Sigmoid colon (tissue), 7 donors: Measurements from ENCODE around the gene SAPCD1. TPM values are rescaled to one million over a fixed set of nuclear protein-coding genes. Genes with fewer than 3 reads are reported as not detected.

Source experiments
- DNase-seq: peaks from one replicate; pipeline ENCODE4 v3.0.0-alpha.2; 2019
- H3K27ac ChIP-seq, 4 donors: fragments of 200-600 bp; sonication (generic); one replicate each; pipeline ENCODE4 v1.5.1; 2016 to 2019; ENCODE audit warnings: mild to moderate bottlenecking in 1 of 4
- H3K27me3 ChIP-seq, 3 donors: fragments of 200-600 bp; sonication (generic); one replicate each; pipeline ENCODE4 v1.5.1; 2019; ENCODE audit warnings: mild to moderate bottlenecking in 1 of 3
- H3K36me3 ChIP-seq, 4 donors: fragments of 200-600 bp; sonication (generic); one replicate each; pipeline ENCODE4 v1.5.1; 2016 to 2019
- H3K4me1 ChIP-seq, 4 donors: fragments of 200-600 bp; sonication (generic); one replicate each; pipeline ENCODE4 v1.5.1; 2017 to 2019
- H3K4me3 ChIP-seq, 4 donors: fragments of 200-600 bp; sonication (generic); one replicate each; pipeline ENCODE4 v1.5.1; 2017 to 2019; ENCODE audit warnings: mild to moderate bottlenecking in 2 of 4, moderate library complexity in 1 of 4
- H3K9me3 ChIP-seq, 4 donors: fragments of 200-600 bp in 3 of 4; sonication (generic) in 3 of 4; one replicate each; pipeline versions ENCODE4 v1.5.1 to v1.6.1; 2013 to 2019
- EP300 ChIP-seq, 4 donors: sonication (generic); formaldehyde crosslinking; IDR thresholded peaks; one replicate each; pipeline ENCODE4 v1.6.1; 2017; ENCODE audit warnings: antibody characterized with exemption in 4 of 4
- POLR2A ChIP-seq, 2 donors: fragments of 450-650 bp; IDR thresholded peaks; one replicate each; pipeline ENCODE4 v1.6.1; 2016; ENCODE audit warnings: antibody characterized with exemption in 2 of 2, mild to moderate bottlenecking in 2 of 2, moderate library complexity in 2 of 2
- POLR2AphosphoS5 ChIP-seq, 4 donors: sonication (generic); formaldehyde crosslinking; IDR thresholded peaks; one replicate each; pipeline ENCODE4 v1.6.1; 2017; ENCODE audit warnings: antibody characterized with exemption in 4 of 4
- WGBS, 2 donors: extraction: QIAGEN DNeasy Blood & Tissue Kit; methylation state at CpG; one replicate each; pipeline ENCODE4 v1.1.7; 2013; 5-methylcytosine and 5-hydroxymethylcytosine counted together
- intact Hi-C: fragments of 100-400 bp; cut with DNase I; formaldehyde crosslinking; loops from one replicate; pipeline ENCODE4 v1.15.1; 2023
- polyA plus RNA-seq, 3 donors: library from polyadenylated mRNA; stranded (reverse); fragments of 200-250 nt; gene quantifications; one replicate each; pipeline ENCODE4 v1.2.3, GENCODE V29; 2013
- total RNA-seq, 4 donors: library from RNA; depleted of rRNA; stranded (reverse); fragments of >200 nt; gene quantifications; one replicate each; pipeline ENCODE4 v1.1.0, GENCODE V29; 2016
- TF ChIP-seq, protein P1 (sequence below), 4 experiments: fragments of 450-650 bp in 3 of 4; fragments of 200-600 bp in 1 of 4; IDR thresholded peaks; one replicate each; pipeline ENCODE4 v1.5.1; 2016 to 2019; ENCODE audit warnings: antibody characterized with exemption in 4 of 4, mild to moderate bottlenecking in 3 of 4, moderate library complexity in 2 of 4
- donor health status: healthy with polysubstance abuse.
- donor health status: Bipolar disorder and iron deficiency.
- donor health status: healthy.

The SAPCD1 gene
- total and polyA plus RNA-seq, 7 donors, result 1.2 to 8.7 (median 4.2) TPM; not detected in 2

DNA sequence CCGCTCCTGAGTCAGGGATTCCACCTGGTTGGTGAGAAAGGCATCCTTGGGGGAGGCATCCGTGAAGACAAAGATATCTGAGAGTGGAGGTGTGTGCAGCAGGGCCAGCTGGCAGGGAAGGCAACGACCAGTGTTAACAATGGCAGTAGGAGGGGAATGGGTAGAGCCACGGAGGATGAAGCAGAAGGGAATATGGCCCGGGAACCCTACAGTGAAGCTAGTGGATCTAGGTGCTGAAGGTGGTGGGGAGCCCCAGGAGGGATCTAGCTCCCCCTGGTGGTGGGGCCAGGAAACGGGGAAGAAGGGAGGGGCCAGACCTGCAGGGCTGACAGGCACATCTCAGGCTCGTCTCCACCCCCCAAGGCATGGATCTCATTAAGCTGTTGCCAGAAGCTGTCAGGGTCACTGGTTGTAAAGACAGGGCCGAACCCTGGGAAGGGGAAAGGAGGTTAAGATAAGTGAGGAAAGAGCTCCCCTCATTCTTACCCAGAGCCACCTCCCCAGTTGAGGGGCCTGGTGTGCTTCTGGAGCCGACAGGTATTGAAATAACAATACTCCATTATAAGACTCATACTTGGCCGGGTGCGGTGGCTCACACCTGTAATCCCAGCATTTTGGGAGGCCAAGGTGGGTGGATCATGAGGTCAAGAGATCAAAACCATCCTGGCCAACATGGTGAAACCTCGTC is 7.4 kb downstream of the SAPCD1 start:
- intact Hi-C loops, result loop anchor here (1.0 kb wide), 1 partner anchor 90 kb away; no protein-coding TSS in a partner anchor
- WGBS, 2 donors, result 27 to 56% methylated on average over 12 of the region's 12 CpGs
- Histone ChIP-seq H3K9me3 (no peaks in the 10 kb centered on the region), H3K4me1 (peaks cover 0 to 10% (median 7%) of the 10 kb centered on the region in 4 donors), H3K36me3 (no peaks in the 10 kb centered on the region), H3K27ac (no peak overlapping the region), H3K27me3 (peaks cover 0 to 14% (median 3%) of the 10 kb centered on the region in 3 donors), H3K4me3 (no peak overlapping the region)
- peak; percentile 80 for DNase-seq
- TF ChIP-seq POLR2A (IDR thresholded peaks at IDR 0.05) (no peak), POLR2AphosphoS5 (IDR thresholded peaks at IDR 0.05) (no peak), EP300 (IDR thresholded peaks at IDR 0.05) (no peak)
- TF ChIP-seq, protein P1, sequence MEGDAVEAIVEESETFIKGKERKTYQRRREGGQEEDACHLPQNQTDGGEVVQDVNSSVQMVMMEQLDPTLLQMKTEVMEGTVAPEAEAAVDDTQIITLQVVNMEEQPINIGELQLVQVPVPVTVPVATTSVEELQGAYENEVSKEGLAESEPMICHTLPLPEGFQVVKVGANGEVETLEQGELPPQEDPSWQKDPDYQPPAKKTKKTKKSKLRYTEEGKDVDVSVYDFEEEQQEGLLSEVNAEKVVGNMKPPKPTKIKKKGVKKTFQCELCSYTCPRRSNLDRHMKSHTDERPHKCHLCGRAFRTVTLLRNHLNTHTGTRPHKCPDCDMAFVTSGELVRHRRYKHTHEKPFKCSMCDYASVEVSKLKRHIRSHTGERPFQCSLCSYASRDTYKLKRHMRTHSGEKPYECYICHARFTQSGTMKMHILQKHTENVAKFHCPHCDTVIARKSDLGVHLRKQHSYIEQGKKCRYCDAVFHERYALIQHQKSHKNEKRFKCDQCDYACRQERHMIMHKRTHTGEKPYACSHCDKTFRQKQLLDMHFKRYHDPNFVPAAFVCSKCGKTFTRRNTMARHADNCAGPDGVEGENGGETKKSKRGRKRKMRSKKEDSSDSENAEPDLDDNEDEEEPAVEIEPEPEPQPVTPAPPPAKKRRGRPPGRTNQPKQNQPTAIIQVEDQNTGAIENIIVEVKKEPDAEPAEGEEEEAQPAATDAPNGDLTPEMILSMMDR (IDR thresholded peaks at IDR 0.05), result peak; percentile 32 to 83 (median 70)

- H3K27ac ChIP-seq, result no peak overlapping the region
- H3K4me3 ChIP-seq, result no peak overlapping the region
- DNase-seq, result no peak
- no peaks in the 10 kb centered on the region for H3K9me3 ChIP-seq
- H3K36me3 ChIP-seq, result no peaks in the 10 kb centered on the region
- peaks cover 0 to 9% (median under 1%) of the 10 kb centered on the region in 3 donors for H3K27me3 ChIP-seq
- 30 to 69% methylated on average over 2 of the region's 2 CpGs for WGBS, 2 donors
- TF ChIP-seq POLR2AphosphoS5 (IDR thresholded peaks at IDR 0.05), result no peak
- no peak for TF ChIP-seq EP300 (IDR thresholded peaks at IDR 0.05)
- TF ChIP-seq, protein P1 (IDR thresholded peaks at IDR 0.05), result no peak
- TF ChIP-seq POLR2A (IDR thresholded peaks at IDR 0.05), result no peak
- H3K4me1 ChIP-seq, result peaks cover 0 to 9% (median 7%) of the 10 kb centered on the region in 4 donors
- intact Hi-C loops, result no loop called here
These were observed 8.4 kb downstream of the SAPCD1 start for GRCh38 chr6:31770860-31771259.

DNA sequence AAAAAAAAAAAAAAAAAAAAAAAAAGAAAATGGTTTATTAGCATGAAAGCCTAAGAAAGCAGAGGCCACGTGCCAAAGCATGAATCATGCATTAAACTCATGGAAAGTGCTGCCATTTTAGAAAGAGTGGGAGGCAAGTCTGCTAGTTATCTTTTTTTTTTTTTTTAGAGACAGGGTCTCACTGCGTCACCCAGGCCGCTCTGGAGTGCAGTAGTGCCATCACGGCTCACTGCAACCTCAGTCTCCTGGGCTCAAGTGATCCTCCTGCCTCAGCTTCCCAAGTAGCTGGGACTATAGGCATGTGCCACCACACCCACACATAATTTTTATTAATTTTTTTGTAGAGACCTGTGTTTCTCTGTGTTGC is 9.5 kb downstream of the SAPCD1 start:
- 67 to 74% methylated on average over 4 of the region's 4 CpGs for WGBS, 2 donors
- TF ChIP-seq POLR2AphosphoS5 (IDR thresholded peaks at IDR 0.05) (no peak), EP300 (IDR thresholded peaks at IDR 0.05) (no peak), POLR2A (IDR thresholded peaks at IDR 0.05) (no peak)
- TF ChIP-seq, protein P1 (IDR thresholded peaks at IDR 0.05), result no peak
- no peaks in the 10 kb centered on the region for H3K9me3 ChIP-seq
- DNase-seq, result no peak
- no peak overlapping the region for H3K4me3 ChIP-seq
- H3K27ac ChIP-seq, result no peak overlapping the region
- H3K4me1 ChIP-seq, result peaks cover 0 to 6% (median 4%) of the 10 kb centered on the region in 4 donors
- no peaks in the 10 kb centered on the region for H3K36me3 ChIP-seq
- H3K27me3 ChIP-seq, result no peaks in the 10 kb centered on the region
- intact Hi-C loops, result no loop called here

DNA sequence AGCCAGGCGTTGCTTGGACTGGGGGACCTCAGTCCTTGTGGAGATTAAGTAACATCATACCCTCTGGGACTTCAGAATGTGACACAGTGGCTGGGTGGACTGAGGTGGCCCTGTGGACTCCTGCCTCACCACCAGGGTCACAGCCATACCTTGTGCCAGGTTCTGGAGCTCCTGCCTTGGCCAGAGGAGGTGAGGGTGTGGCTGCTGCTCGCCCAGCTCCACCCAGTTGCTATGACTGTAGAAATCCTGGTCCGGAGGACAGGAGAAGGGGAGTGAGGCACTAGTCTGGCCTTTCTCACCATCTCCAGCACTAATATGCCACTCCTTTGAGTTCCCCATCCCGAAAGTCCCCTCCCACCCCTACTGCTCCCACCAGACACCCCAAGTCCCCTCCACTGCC is 12.7 kb downstream of the SAPCD1 start:
- no peak overlapping the region for H3K27ac ChIP-seq
- H3K27me3 ChIP-seq, result no peaks in the 10 kb centered on the region
- no peak overlapping the region for H3K4me3 ChIP-seq
- no peaks in the 10 kb centered on the region for H3K9me3 ChIP-seq
- peaks cover 0 to 10% (median 10%) of the 10 kb centered on the region in 4 donors for H3K4me1 ChIP-seq
- WGBS, 2 donors, result 25 to 78% methylated on average over 4 of the region's 4 CpGs
- no peak for DNase-seq
- H3K36me3 ChIP-seq, result peaks cover 0 to 18% (median 16%) of the 10 kb centered on the region in 4 donors
- intact Hi-C loops, result no loop called here
- TF ChIP-seq POLR2A (IDR thresholded peaks at IDR 0.05) (no peak), POLR2AphosphoS5 (IDR thresholded peaks at IDR 0.05) (no peak), EP300 (IDR thresholded peaks at IDR 0.05) (no peak)
- TF ChIP-seq, protein P1 (IDR thresholded peaks at IDR 0.05), result no peak
